Fibroblast of lung (primary cell): ENCODE data around the gene BLVRB.

Source experiments
- EZH2 ChIP-seq: IDR thresholded peaks from 2 replicates; pipeline ENCODE4 v1.5.1; 2012; ENCODE audit warnings: low read length, control low read depth, mild to moderate bottlenecking; ENCODE audit errors: missing control alignments
- TF ChIP-seq, protein P1 (sequence below), 2 donors: IDR thresholded peaks in 1 of 2; conservative IDR thresholded peaks in 1 of 2; 1 replicate in 1 of 2; 2 replicates in 1 of 2; pipeline ENCODE4 v1.5.1; 2011 to 2012; ENCODE audit warnings: low read length in 2 of 2, control low read depth in 1 of 2, inconsistent platforms in 1 of 2, low read depth in 1 of 2, mild to moderate bottlenecking in 1 of 2

- TF ChIP-seq, protein P1, sequence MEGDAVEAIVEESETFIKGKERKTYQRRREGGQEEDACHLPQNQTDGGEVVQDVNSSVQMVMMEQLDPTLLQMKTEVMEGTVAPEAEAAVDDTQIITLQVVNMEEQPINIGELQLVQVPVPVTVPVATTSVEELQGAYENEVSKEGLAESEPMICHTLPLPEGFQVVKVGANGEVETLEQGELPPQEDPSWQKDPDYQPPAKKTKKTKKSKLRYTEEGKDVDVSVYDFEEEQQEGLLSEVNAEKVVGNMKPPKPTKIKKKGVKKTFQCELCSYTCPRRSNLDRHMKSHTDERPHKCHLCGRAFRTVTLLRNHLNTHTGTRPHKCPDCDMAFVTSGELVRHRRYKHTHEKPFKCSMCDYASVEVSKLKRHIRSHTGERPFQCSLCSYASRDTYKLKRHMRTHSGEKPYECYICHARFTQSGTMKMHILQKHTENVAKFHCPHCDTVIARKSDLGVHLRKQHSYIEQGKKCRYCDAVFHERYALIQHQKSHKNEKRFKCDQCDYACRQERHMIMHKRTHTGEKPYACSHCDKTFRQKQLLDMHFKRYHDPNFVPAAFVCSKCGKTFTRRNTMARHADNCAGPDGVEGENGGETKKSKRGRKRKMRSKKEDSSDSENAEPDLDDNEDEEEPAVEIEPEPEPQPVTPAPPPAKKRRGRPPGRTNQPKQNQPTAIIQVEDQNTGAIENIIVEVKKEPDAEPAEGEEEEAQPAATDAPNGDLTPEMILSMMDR (conservative IDR thresholded peaks at IDR 0.05 in 1 of 2, IDR thresholded peaks at IDR 0.05 in 1 of 2; ENCODE audit: low read depth in 1 of 2, low read length in 2 of 2): no peak
- no peak for TF ChIP-seq EZH2
These were observed 3.8 kb downstream of the BLVRB start for GRCh38 chr19:40461669-40462221.
